Loucy (cell line): Measurements from ENCODE around the gene FNDC1.

Experiments used
- CTCF ChIP-seq: fragments of 200-600 bp; sonication (generic); conservative IDR thresholded peaks from 2 replicates; pipeline ENCODE4 v1.5.1; 2014; ENCODE audit warnings: mild to moderate bottlenecking, antibody characterized with exemption, low read length
- EZH2phosphoT487 ChIP-seq: fragments of 200-600 bp; IDR thresholded peaks from 2 replicates; pipeline ENCODE4 v1.6.1; 2018; ENCODE audit warnings: antibody characterized with exemption, mild to moderate bottlenecking, moderate library complexity, borderline replicate concordance

GRCh38 chr6:159168536-159169192 is 536 bp upstream of the FNDC1 start:
- TF ChIP-seq CTCF (no peak), EZH2phosphoT487 (no peak)
